C4-2B (cell line): ENCODE results near the gene ZNF583.
A peak's percentile ranks its signal among the peaks of the same experiment; 100 is the strongest.

Experiments used
- H3K27ac ChIP-seq: fragments of 450-650 bp; 2 replicates; pipeline ENCODE4 v1.5.1; 2017
- ZFX ChIP-seq: fragments of 450-650 bp; IDR thresholded peaks from 2 replicates; pipeline ENCODE4 v1.6.1; 2017
- TF ChIP-seq, protein P1 (sequence below): fragments of 450-650 bp; conservative IDR thresholded peaks from 2 replicates; pipeline ENCODE4 v1.5.1; 2017; ENCODE audit warnings: mild to moderate bottlenecking

The ZNF583 gene

GRCh38 chr19:56403764-56404704 is at the start of gene ZNF583:
Gene ZNF583, plus strand, starts transcription at chr19:56404332. Its CDS starts 2,783 bp downstream, at chr19:56407115.
- TF ChIP-seq, protein P1, sequence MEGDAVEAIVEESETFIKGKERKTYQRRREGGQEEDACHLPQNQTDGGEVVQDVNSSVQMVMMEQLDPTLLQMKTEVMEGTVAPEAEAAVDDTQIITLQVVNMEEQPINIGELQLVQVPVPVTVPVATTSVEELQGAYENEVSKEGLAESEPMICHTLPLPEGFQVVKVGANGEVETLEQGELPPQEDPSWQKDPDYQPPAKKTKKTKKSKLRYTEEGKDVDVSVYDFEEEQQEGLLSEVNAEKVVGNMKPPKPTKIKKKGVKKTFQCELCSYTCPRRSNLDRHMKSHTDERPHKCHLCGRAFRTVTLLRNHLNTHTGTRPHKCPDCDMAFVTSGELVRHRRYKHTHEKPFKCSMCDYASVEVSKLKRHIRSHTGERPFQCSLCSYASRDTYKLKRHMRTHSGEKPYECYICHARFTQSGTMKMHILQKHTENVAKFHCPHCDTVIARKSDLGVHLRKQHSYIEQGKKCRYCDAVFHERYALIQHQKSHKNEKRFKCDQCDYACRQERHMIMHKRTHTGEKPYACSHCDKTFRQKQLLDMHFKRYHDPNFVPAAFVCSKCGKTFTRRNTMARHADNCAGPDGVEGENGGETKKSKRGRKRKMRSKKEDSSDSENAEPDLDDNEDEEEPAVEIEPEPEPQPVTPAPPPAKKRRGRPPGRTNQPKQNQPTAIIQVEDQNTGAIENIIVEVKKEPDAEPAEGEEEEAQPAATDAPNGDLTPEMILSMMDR = no peak
- peak; percentile 74 for TF ChIP-seq ZFX

DNA sequence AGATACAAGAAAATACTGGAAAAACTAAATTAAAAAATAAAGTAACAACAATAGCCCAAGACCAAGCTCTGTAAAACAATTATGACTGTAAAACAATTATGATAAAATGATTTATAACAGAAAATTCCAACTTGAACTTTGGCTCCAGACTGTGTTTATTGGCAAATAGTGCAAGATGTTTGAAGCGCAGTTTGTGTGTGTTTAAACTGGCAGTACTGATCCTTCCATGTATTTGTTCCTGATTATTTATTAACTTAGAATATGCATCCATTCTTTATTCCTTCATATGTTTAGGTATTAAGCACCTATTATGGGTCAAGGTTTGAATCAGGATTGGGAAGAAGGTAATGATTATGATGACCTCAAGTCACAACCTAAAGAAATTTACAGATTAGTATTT is 48.6 kb upstream of the ZNF583 start:
- no peak overlapping the region for H3K27ac ChIP-seq
- TF ChIP-seq, protein P1 = no peak
- TF ChIP-seq ZFX = no peak

More at GRCh38 chr19:56403764-56404704, at the start of gene ZNF583:
- H3K27ac ChIP-seq = peak within 1 kb of the TSS; percentile 85

- no peak overlapping the region for H3K27ac ChIP-seq
- no peak for TF ChIP-seq ZFX
- TF ChIP-seq, protein P1 = no peak
Observed at GRCh38 chr19:56356944-56357343, 47.2 kb upstream of the ZNF583 start.

DNA sequence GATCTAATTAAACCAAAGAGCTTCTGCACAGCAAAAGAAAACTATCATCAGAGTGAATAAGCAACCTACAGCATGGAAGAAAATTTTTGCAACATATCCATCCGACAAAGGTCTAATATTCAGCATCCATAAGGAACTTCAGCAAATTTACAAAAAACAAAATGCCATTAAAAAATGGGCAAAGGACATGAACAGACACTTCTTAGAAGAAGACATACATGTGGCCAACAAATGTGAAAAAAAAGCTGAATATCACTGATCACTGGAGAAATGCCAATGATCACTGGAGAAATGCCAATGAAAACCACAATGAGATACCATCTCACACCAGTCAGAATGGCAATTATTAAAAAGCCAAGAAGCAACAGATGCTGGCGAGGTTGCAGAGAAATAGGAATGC is 43.3 kb upstream of the ZNF583 start:
- H3K27ac ChIP-seq = no peak overlapping the region
- no peak for TF ChIP-seq ZFX
- TF ChIP-seq, protein P1 = no peak

DNA sequence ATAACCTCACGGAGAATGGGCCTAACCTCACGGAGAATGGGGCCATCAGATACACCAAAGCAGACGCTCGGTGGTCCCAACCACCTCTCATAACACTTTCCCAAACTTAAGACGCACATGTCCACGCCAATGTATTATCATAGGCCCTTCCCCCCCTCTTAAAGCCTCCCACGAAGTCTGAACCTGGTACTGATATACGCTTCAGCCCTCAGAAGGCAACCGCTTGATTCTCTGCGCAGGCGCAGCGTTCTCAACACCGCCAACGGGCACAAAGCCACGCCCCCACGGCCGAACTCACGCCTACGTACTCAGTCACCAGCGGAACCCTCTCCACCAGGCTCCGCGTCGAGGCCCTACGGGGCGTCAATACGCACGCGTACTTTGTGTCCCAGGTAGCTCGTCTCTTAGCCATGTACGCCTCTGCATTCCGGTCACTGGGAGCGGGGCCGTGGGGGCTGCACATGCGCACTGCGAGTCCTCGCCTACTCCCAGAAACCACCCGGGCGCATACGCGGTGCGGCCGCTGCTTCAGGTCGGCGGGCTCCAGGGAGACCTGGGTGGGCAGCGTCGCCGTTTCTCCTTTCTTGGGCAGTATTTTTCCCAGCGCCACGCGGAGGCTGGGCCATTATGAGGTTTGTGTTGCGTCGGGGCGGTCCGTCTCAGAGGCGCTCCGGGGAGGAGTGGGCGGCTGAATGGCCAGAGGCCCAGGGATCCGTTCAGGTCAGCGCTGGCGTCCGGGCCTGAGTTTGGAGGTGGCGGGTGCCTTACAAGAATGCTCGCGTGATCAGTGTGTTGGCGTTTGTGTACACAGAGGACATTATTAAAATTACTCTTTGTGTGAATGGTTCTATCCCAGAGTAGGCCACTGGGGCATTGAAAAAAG is 36.1 kb upstream of the ZNF583 start:
- H3K27ac ChIP-seq = peak overlapping the region; percentile 76
- TF ChIP-seq ZFX = peak; percentile 89
- TF ChIP-seq, protein P1 = no peak; the same call in 1 of the 2 replicates

DNA sequence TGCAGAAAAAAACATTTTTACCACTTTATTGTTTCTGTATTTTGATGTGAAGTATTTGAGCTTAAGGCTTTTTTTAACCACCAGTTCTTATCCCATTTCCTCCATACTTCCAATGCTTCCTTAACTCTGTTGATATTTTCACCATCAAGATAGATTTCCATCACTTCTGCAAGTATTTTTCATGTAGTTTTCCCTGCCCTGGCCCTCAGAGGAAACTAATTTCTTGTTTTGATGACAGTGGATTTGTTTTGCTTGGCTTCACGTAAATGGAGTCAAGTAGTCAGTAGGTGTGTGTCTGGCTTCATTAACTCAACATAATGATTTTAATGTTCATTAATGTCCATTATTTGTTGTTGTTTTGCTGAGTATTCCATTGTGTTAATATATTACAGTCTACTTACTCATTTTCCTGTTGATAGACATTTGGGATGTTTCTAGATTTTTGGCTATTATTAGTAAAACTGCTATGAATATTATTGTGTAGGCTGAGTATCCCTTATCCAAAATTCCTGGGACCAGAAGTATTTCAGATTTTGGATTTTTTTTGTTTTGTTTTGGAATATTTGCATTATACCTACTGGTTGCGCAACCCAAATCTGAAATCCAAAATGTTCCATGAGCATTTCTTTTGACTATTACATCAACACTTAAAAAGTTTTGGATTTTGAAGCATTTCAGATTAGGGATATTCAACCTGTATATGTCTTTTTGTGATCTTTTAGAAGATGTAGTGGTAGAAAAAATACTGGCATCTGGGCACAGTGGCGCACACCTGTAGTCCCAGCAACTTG is 34.1 kb upstream of the ZNF583 start:
- no peak overlapping the region for H3K27ac ChIP-seq
- TF ChIP-seq, protein P1 = no peak
- TF ChIP-seq ZFX = no peak
